SK-N-SH treated with all-trans-retinoic acid at 6 μM for 48 hours (cell line): ENCODE data around the gene PRKCSH.
"Not testable (repeated sequence)": the region's sequence is repeated elsewhere in the genome, so short reads cannot be mapped to it uniquely, and the experiment has no call there.

Experiments used
- ATAC-seq: fragments of 200-7000 bp; cut with Tn5 transposase; 3 replicates; pipeline ENCODE4 v1.9.1; 2020; ENCODE audit warnings: mild to moderate bottlenecking, moderate library complexity
- ARNTL ChIP-seq: fragments of 450-650 bp; formaldehyde crosslinking; IDR thresholded peaks from 2 replicates; pipeline ENCODE4 v1.5.0; 2020; ENCODE audit warnings: low read depth, mild to moderate bottlenecking, moderate library complexity, borderline replicate concordance
- BACH2 ChIP-seq: fragments of 250-450 bp; sonication (Bioruptor Pico); IDR thresholded peaks from 2 replicates; pipeline ENCODE4 v1.9.0; 2021; ENCODE audit warnings: mild to moderate bottlenecking, borderline replicate concordance
- CREB5 ChIP-seq: fragments of 250-450 bp; sonication (Bioruptor Pico); IDR thresholded peaks from 2 replicates; pipeline ENCODE4 v1.5.1; 2020; ENCODE audit warnings: low read depth, mild to moderate bottlenecking, moderate library complexity
- CSRNP3 ChIP-seq: fragments of 250-450 bp; sonication (Bioruptor Pico); IDR thresholded peaks from 2 replicates; pipeline ENCODE4 v1.5.1; 2021; ENCODE audit warnings: mild to moderate bottlenecking, moderate library complexity
- ESRRG ChIP-seq: fragments of 250-450 bp; sonication (Bioruptor Pico); IDR thresholded peaks from 2 replicates; pipeline ENCODE4 v1.6.1; 2021; ENCODE audit warnings: mild to moderate bottlenecking
- GLIS3 ChIP-seq: fragments of 250-450 bp; sonication (Bioruptor Pico); IDR thresholded peaks from 2 replicates; pipeline ENCODE4 v1.5.0; 2020; ENCODE audit warnings: mild to moderate bottlenecking, moderate library complexity
- ISL1 ChIP-seq: fragments of 250-450 bp; sonication (Bioruptor Pico); IDR thresholded peaks from 2 replicates; pipeline ENCODE4 v2.1.2; 2022; ENCODE audit warnings: mild to moderate bottlenecking, moderate library complexity
- OSR1 ChIP-seq: fragments of 250-450 bp; sonication (Bioruptor Pico); IDR thresholded peaks from 2 replicates; pipeline ENCODE4 v1.8.0; 2022; ENCODE audit warnings: moderate library complexity, mild to moderate bottlenecking, inconsistent platforms
- PPARA ChIP-seq: fragments of 250-450 bp; sonication (Bioruptor Pico); IDR thresholded peaks from 2 replicates; pipeline ENCODE4 v1.5.0; 2020; ENCODE audit warnings: mild to moderate bottlenecking, borderline replicate concordance
- RARB ChIP-seq: fragments of 250-450 bp; sonication (Bioruptor Pico); IDR thresholded peaks from 2 replicates; pipeline ENCODE4 v1.8.0; 2021; ENCODE audit warnings: mild to moderate bottlenecking, moderate library complexity
- SNAI2 ChIP-seq: fragments of 250-450 bp; sonication (Bioruptor Pico); IDR thresholded peaks from 2 replicates; pipeline ENCODE4 v1.5.0; 2020; ENCODE audit warnings: mild to moderate bottlenecking, moderate library complexity
- TCF4 ChIP-seq: fragments of 250-450 bp; sonication (Bioruptor Pico); IDR thresholded peaks from 2 replicates; pipeline ENCODE4 v1.8.0; 2021; ENCODE audit warnings: mild to moderate bottlenecking, moderate library complexity, borderline replicate concordance
- TOX ChIP-seq: fragments of 250-450 bp; sonication (Bioruptor Pico); IDR thresholded peaks from 2 replicates; pipeline ENCODE4 v1.8.0; 2021; ENCODE audit warnings: mild to moderate bottlenecking, moderate library complexity, borderline replicate concordance
- TSHZ2 ChIP-seq: fragments of 250-450 bp; sonication (Bioruptor Pico); IDR thresholded peaks from 2 replicates; pipeline ENCODE4 v1.5.0; 2020; ENCODE audit warnings: mild to moderate bottlenecking, moderate library complexity
- ZC3H10 ChIP-seq: fragments of 250-450 bp; sonication (Bioruptor Pico); IDR thresholded peaks from 2 replicates; pipeline ENCODE4 v1.5.1; 2021; ENCODE audit warnings: mild to moderate bottlenecking, moderate library complexity
- ZFP3 ChIP-seq: fragments of 250-450 bp; sonication (Bioruptor Pico); IDR thresholded peaks from 2 replicates; pipeline ENCODE4 v1.5.0; 2020; ENCODE audit warnings: mild to moderate bottlenecking, moderate library complexity
- ZFP30 ChIP-seq: fragments of 450-650 bp; formaldehyde crosslinking; IDR thresholded peaks from 2 replicates; pipeline ENCODE4 v1.5.0; 2022; ENCODE audit warnings: mild to moderate bottlenecking, moderate library complexity
- ZNF565 ChIP-seq: fragments of 450-650 bp; formaldehyde crosslinking; conservative IDR thresholded peaks from 2 replicates; pipeline ENCODE4 v1.5.0; 2020; ENCODE audit warnings: low read depth, mild to moderate bottlenecking, moderate library complexity
- ZNF70 ChIP-seq: fragments of 450-650 bp; formaldehyde crosslinking; IDR thresholded peaks from 2 replicates; pipeline ENCODE4 v1.5.0; 2020; ENCODE audit warnings: mild to moderate bottlenecking, moderate library complexity
- ZNF8 ChIP-seq: fragments of 450-650 bp; formaldehyde crosslinking; IDR thresholded peaks from 2 replicates; pipeline ENCODE4 v1.5.0; 2020; ENCODE audit warnings: mild to moderate bottlenecking, moderate library complexity
- TF ChIP-seq, protein P1 (sequence below): fragments of 250-450 bp; sonication (Bioruptor Pico); IDR thresholded peaks from 2 replicates; pipeline ENCODE4 v1.8.0; 2020; ENCODE audit warnings: mild to moderate bottlenecking, moderate library complexity, borderline replicate concordance
- TF ChIP-seq, protein P2 (sequence below): fragments of 250-450 bp; sonication (Bioruptor Pico); IDR thresholded peaks from 2 replicates; pipeline ENCODE4 v1.8.0; 2021; ENCODE audit warnings: low read depth, mild to moderate bottlenecking, moderate library complexity, borderline replicate concordance

Gene PRKCSH

DNA sequence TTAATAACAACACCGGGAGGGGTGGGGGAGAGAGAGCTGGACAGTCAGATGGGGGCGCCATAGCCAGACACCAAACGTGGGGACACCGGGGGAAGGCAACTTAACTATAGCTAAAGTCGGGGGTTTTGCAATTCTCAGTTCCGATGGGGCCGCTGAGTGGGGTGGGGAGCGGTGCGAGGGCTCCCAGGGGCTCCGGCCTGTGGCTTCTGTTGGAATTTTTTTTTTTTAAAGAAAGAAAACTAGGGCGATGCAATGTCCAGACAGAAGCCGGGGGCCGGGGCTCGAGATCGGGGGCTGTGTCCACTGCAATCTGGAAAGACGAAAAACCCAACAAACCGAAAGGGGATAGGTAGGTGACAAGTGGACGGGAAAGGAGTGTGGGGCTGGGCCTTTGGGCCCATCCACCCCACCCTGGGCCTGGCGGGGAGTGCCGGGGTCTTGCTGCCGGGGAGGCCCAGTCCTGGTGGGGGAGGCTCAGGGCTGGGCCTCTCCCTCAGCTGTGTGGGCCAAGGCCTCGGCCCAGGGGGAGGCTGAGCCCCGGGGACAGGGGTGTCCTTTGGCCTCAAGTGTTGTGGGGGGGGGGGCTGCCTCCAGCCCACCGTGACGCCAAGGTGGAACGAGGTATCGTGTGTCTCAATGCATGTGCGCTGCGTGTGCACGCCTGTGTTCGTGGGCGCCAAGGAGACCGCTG lies 17.3 kb downstream of the PRKCSH start:
- no peak; the same call in 2 of the 3 replicates for ATAC-seq
- TF ChIP-seq BACH2 (CRISPR knock-in tag) (no peak), CSRNP3 (CRISPR knock-in tag) (no peak), ISL1 (CRISPR knock-in tag) (no peak)

- no peak for ATAC-seq
- TF ChIP-seq, protein P1, sequence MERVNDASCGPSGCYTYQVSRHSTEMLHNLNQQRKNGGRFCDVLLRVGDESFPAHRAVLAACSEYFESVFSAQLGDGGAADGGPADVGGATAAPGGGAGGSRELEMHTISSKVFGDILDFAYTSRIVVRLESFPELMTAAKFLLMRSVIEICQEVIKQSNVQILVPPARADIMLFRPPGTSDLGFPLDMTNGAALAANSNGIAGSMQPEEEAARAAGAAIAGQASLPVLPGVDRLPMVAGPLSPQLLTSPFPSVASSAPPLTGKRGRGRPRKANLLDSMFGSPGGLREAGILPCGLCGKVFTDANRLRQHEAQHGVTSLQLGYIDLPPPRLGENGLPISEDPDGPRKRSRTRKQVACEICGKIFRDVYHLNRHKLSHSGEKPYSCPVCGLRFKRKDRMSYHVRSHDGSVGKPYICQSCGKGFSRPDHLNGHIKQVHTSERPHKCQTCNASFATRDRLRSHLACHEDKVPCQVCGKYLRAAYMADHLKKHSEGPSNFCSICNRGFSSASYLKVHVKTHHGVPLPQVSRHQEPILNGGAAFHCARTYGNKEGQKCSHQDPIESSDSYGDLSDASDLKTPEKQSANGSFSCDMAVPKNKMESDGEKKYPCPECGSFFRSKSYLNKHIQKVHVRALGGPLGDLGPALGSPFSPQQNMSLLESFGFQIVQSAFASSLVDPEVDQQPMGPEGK: no peak
- no peak for TF ChIP-seq ESRRG (CRISPR knock-in tag)
- no peak for TF ChIP-seq TCF4 (CRISPR knock-in tag)
- no peak for TF ChIP-seq OSR1
- TF ChIP-seq ZFP30 (CRISPR knock-in tag): no peak
- no peak for TF ChIP-seq SNAI2 (CRISPR knock-in tag)
- no peak for TF ChIP-seq ZNF565
- TF ChIP-seq ZC3H10 (CRISPR knock-in tag): no peak
- TF ChIP-seq CREB5 (CRISPR knock-in tag): no peak
- no peak for TF ChIP-seq CSRNP3 (CRISPR knock-in tag)
- no peak for TF ChIP-seq BACH2 (CRISPR knock-in tag)
- TF ChIP-seq GLIS3 (CRISPR knock-in tag): no peak
- TF ChIP-seq ZNF70: no peak
- no peak for TF ChIP-seq ZNF8
- TF ChIP-seq, protein P2, sequence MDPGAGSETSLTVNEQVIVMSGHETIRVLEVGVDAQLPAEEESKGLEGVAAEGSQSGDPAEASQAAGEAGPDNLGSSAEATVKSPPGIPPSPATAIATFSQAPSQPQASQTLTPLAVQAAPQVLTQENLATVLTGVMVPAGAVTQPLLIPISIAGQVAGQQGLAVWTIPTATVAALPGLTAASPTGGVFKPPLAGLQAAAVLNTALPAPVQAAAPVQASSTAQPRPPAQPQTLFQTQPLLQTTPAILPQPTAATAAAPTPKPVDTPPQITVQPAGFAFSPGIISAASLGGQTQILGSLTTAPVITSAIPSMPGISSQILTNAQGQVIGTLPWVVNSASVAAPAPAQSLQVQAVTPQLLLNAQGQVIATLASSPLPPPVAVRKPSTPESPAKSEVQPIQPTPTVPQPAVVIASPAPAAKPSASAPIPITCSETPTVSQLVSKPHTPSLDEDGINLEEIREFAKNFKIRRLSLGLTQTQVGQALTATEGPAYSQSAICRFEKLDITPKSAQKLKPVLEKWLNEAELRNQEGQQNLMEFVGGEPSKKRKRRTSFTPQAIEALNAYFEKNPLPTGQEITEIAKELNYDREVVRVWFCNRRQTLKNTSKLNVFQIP: no peak
- TF ChIP-seq PPARA (CRISPR knock-in tag): no peak
These were observed 18.3 kb downstream of the PRKCSH start for GRCh38 chr19:11453468-11454341.

DNA sequence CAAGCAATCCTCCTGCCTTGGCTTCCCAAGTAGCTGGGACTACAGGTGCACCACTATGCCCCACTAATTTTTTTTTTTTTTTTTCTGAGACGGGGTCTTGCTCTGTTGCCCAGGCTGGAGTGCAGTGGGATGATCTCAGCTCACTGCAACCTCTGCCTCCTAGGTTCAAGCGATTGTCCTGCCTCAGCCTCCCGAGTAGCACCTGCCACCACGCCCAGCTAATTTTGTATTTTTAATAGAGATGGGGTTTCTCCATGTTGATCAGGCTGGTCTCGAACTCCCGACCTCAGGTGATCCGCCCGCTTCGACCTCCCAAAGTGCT lies 19.8 kb downstream of the PRKCSH start:
- ATAC-seq: not testable (repeated sequence)

GRCh38 chr19:11456659-11457058 lies 21.2 kb downstream of the PRKCSH start:
- no peak for ATAC-seq
- TF ChIP-seq SNAI2 (CRISPR knock-in tag) (no peak), ZNF8 (no peak), PPARA (CRISPR knock-in tag) (no peak), ZFP3 (CRISPR knock-in tag) (no peak), BACH2 (CRISPR knock-in tag) (no peak), ESRRG (CRISPR knock-in tag) (no peak), TOX (CRISPR knock-in tag) (no peak), CSRNP3 (CRISPR knock-in tag) (no peak), RARB (CRISPR knock-in tag) (no peak), ARNTL (CRISPR knock-in tag) (no peak), TSHZ2 (CRISPR knock-in tag) (no peak), ZC3H10 (CRISPR knock-in tag) (no peak), TCF4 (CRISPR knock-in tag) (no peak)
